ENCODE results near the gene CST11.

CST11 gene

GRCh38 chr20:23459461-23460150 lies 6.9 kb upstream of the CST11 start:
- Histone ChIP-seq H3K9me3 (no peaks in the 10 kb centered on the region), H3K36me3 (no peaks in the 10 kb centered on the region), H3K4me3 (ENCODE audit: low read depth in 1 of 2, low read length in 1 of 2) (no peak overlapping the region), H3K4me1 (ENCODE audit: control insufficient read depth in 1 of 2, insufficient read depth in 1 of 2, low read depth in 1 of 2, low read length in 1 of 2) (no peaks in the 10 kb centered on the region), H3K27ac (no peak overlapping the region), H3K27me3 (no peaks in the 10 kb centered on the region)
- TF ChIP-seq CTCF (IDR thresholded peaks at IDR 0.05) = no peak

- no peaks in the 10 kb centered on the region for H3K27me3 ChIP-seq
- no peaks in the 10 kb centered on the region for H3K9me3 ChIP-seq
- no peak overlapping the region for H3K27ac ChIP-seq
- H3K36me3 ChIP-seq = no peaks in the 10 kb centered on the region
- H3K4me1 ChIP-seq (ENCODE audit: control insufficient read depth in 1 of 2, insufficient read depth in 1 of 2, low read depth in 1 of 2, low read length in 1 of 2) = no peaks in the 10 kb centered on the region
- no peak for TF ChIP-seq CTCF (IDR thresholded peaks at IDR 0.05)
- no peak overlapping the region for H3K4me3 ChIP-seq (ENCODE audit: low read depth in 1 of 2, low read length in 1 of 2)
Observed at GRCh38 chr20:23456873-23457272, 4.2 kb upstream of the CST11 start.

- no peaks in the 10 kb centered on the region for H3K4me1 ChIP-seq (ENCODE audit: control insufficient read depth in 1 of 2, insufficient read depth in 1 of 2, low read depth in 1 of 2, low read length in 1 of 2)
- H3K9me3 ChIP-seq = no peaks in the 10 kb centered on the region
- no peak for TF ChIP-seq CTCF (IDR thresholded peaks at IDR 0.05)
- H3K4me3 ChIP-seq (ENCODE audit: low read depth in 1 of 2, low read length in 1 of 2) = no peak overlapping the region
- no peaks in the 10 kb centered on the region for H3K27me3 ChIP-seq
- H3K36me3 ChIP-seq = no peaks in the 10 kb centered on the region
- no peak overlapping the region for H3K27ac ChIP-seq
Observed at GRCh38 chr20:23456409-23456808, 3.7 kb upstream of the CST11 start.

GRCh38 chr20:23455639-23456038 lies 3.0 kb upstream of the CST11 start:
- H3K27me3 ChIP-seq = no peaks in the 10 kb centered on the region
- H3K9me3 ChIP-seq = no peaks in the 10 kb centered on the region
- H3K36me3 ChIP-seq = no peaks in the 10 kb centered on the region
- TF ChIP-seq CTCF (IDR thresholded peaks at IDR 0.05) = no peak
- H3K4me1 ChIP-seq (ENCODE audit: control insufficient read depth in 1 of 2, insufficient read depth in 1 of 2, low read depth in 1 of 2, low read length in 1 of 2) = no peaks in the 10 kb centered on the region
- no peak overlapping the region for H3K4me3 ChIP-seq (ENCODE audit: low read depth in 1 of 2, low read length in 1 of 2)
- no peak overlapping the region for H3K27ac ChIP-seq

- Histone ChIP-seq H3K27me3 (no peaks in the 10 kb centered on the region), H3K36me3 (no peaks in the 10 kb centered on the region), H3K27ac (no peak overlapping the region), H3K9me3 (no peaks in the 10 kb centered on the region), H3K4me1 (ENCODE audit: control insufficient read depth in 1 of 2, insufficient read depth in 1 of 2, low read depth in 1 of 2, low read length in 1 of 2) (no peaks in the 10 kb centered on the region), H3K4me3 (ENCODE audit: low read depth in 1 of 2, low read length in 1 of 2) (no peak overlapping the region)
- no peak for TF ChIP-seq CTCF (IDR thresholded peaks at IDR 0.05)
Observed at GRCh38 chr20:23454816-23455215, 2.1 kb upstream of the CST11 start.
